PC-3 (cell line): Measurements from ENCODE around the gene TPM3. TPM values are rescaled to one million over a fixed set of nuclear protein-coding genes. Genes with fewer than 3 reads are reported as not detected.

Source experiments
- ATAC-seq: fragments of 200-7000 bp; cut with Tn5 transposase; 2 replicates; pipeline ENCODE4 v1.9.1; 2020; ENCODE audit warnings: mild to moderate bottlenecking, moderate library complexity
- BruUV-seq: library from RNA; stranded (reverse); fragments of 400-500 nt; replicated peaks from 2 replicates; lab custom pipeline; 2021; lab: Mats Ljungman, UMichigan
- CTCF ChIA-PET: fragments of 300-600 bp; sonication (Branson Sonifier 250); formaldehyde crosslinking; loops from one replicate; lab custom pipeline; 2022; ENCODE audit warnings: antibody characterized with exemption; lab: Charles Lee
- POLR2A ChIA-PET: fragments of 300-600 bp; sonication (Branson Sonifier 250); formaldehyde crosslinking; loops from one replicate; lab custom pipeline; 2022; ENCODE audit warnings: antibody characterized with exemption; ENCODE audit not compliant: unreplicated experiment; lab: Charles Lee
- DNase-seq: peaks from one replicate; pipeline ENCODE4 v3.0.0-alpha.2; 2015
- H2AFZ ChIP-seq: fragments of 300-600 bp; sonication (generic); 2 replicates; pipeline ENCODE4 v1.6.0; 2016; ENCODE audit warnings: antibody characterized with exemption, low read length
- H3F3A ChIP-seq: fragments of 300-600 bp; sonication (generic); one replicate; pipeline ENCODE4 v1.6.0; 2017; ENCODE audit warnings: antibody characterized with exemption, low read length, control low read depth, mild to moderate bottlenecking; ENCODE audit not compliant: unreplicated experiment
- H3K27ac ChIP-seq: fragments of 300-600 bp; sonication (generic); 2 replicates; pipeline ENCODE4 v1.5.1; 2016; ENCODE audit warnings: mild to moderate bottlenecking, low read length
- H3K27me3 ChIP-seq: fragments of 300-600 bp; sonication (generic); 2 replicates; pipeline ENCODE4 v1.6.1; 2016; ENCODE audit warnings: low read length, mixed read lengths
- H3K36me3 ChIP-seq: fragments of 300-600 bp; sonication (generic); 2 replicates; pipeline ENCODE4 v1.6.1; 2016; ENCODE audit warnings: low read depth, mixed run types, low read length, mixed read lengths
- H3K4me1 ChIP-seq: fragments of 300-600 bp; sonication (generic); 2 replicates; pipeline ENCODE4 v1.5.1; 2016; ENCODE audit warnings: low read length; ENCODE audit not compliant: insufficient read depth
- H3K4me2 ChIP-seq: fragments of 300-600 bp; sonication (generic); 2 replicates; pipeline ENCODE4 v1.6.0; 2016; ENCODE audit warnings: low read length
- H3K4me3 ChIP-seq: fragments of 300-600 bp; sonication (generic); 2 replicates; pipeline ENCODE4 v1.5.1; 2016; ENCODE audit warnings: mild to moderate bottlenecking, low read length, mixed read lengths
- H3K79me2 ChIP-seq: fragments of 300-600 bp; sonication (generic); 2 replicates; pipeline ENCODE4 v1.6.1; 2017; ENCODE audit warnings: low read length, mixed read lengths
- H3K9ac ChIP-seq: fragments of 300-600 bp; sonication (generic); 2 replicates; pipeline ENCODE4 v1.6.0; 2016; ENCODE audit warnings: mild to moderate bottlenecking, low read length
- H3K9me2 ChIP-seq: fragments of 300-600 bp; sonication (generic); replicated peaks from 2 replicates; pipeline ENCODE4 v1.6.1; 2016; ENCODE audit warnings: mixed run types, low read length, mixed read lengths
- H3K9me3 ChIP-seq: fragments of 300-600 bp; sonication (generic); 2 replicates; pipeline ENCODE4 v1.6.1; 2016; ENCODE audit warnings: low read length, mixed read lengths
- H4K20me1 ChIP-seq: fragments of 300-600 bp; sonication (generic); 2 replicates; pipeline ENCODE4 v1.6.1; 2016; ENCODE audit warnings: low read length, mixed read lengths
- CTCF ChIP-seq: fragments of 300-600 bp; sonication (generic); conservative IDR thresholded peaks from 2 replicates; pipeline ENCODE4 v1.5.1; 2017; ENCODE audit warnings: antibody characterized with exemption, low read depth, mild to moderate bottlenecking, low read length
- EZH2 ChIP-seq: fragments of 300-600 bp; sonication (generic); IDR thresholded peaks from one replicate; pipeline ENCODE4 v1.6.1; 2017; ENCODE audit warnings: antibody characterized with exemption, mild to moderate bottlenecking, low read length; ENCODE audit not compliant: unreplicated experiment
- EZH2phosphoT487 ChIP-seq: fragments of 300-600 bp; sonication (generic); IDR thresholded peaks from 2 replicates; pipeline ENCODE4 v1.6.1; 2018; ENCODE audit warnings: mild to moderate bottlenecking, antibody characterized with exemption, low read length, borderline replicate concordance
- intact Hi-C: fragments of 100-400 bp; cut with micrococcal nuclease; formaldehyde crosslinking; loops from 2 replicates; pipeline ENCODE4 v1.9.0; 2023
- total RNA-seq: library from RNA; depleted of rRNA; stranded (reverse); fragments of >200 nt; gene quantifications from 2 replicates; pipeline ENCODE4 v1.2.3, GENCODE V29; 2014

TPM3 gene
- total RNA-seq, 1 experiment from 2014 or later, result 428 TPM

DNA sequence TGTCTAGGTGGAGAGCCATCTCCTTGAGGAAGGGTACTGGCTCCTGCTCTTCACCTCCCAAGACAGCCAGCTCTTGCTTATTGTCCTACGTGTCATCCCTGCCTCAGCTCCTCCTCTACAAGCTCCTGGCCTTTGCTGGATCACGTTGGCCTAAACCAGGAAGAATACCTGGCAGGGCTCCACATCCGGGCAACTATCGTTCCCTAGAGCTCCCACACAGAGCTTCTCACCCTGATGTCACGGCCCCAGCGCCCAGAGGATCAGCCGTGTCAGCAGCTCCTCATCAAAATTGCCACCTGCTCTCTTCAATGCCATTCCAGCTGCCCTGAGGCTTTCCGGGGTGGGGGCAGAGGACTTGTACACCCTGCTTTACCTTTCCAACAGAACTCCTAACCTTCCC is 1.9 kb upstream of the TPM3 start:
- intact Hi-C loops, result no loop called here
- POLR2A ChIA-PET, result interaction anchor here (0.5 kb wide), 1 partner anchor 90 kb away, joined by 4 read pairs; no protein-coding TSS in a partner anchor
- Histone ChIP-seq H3K27ac (no peak overlapping the region), H3F3A (no peaks in the 10 kb centered on the region), H3K36me3 (no peaks in the 10 kb centered on the region), H3K79me2 (no peaks in the 10 kb centered on the region), H3K4me3 (no peak overlapping the region), H3K4me2 (no peak overlapping the region), H3K9me2 (no peaks in the 10 kb centered on the region), H2AFZ (peak overlapping the region; percentile 50), H3K4me1 (peaks cover 6% of the 10 kb centered on the region; the same call in 1 of the 2 replicates), H3K9me3 (no peaks in the 10 kb centered on the region), H4K20me1 (no peaks in the 10 kb centered on the region), H3K27me3 (peaks cover 27% of the 10 kb centered on the region), H3K9ac (no peak overlapping the region)
- CTCF ChIA-PET, result no interaction called here
- BruUV-seq, result no TSS peak
- ATAC-seq (peak; percentile 41), DNase-seq (peak; percentile 62)
- TF ChIP-seq EZH2 (no peak), CTCF (no peak), EZH2phosphoT487 (no peak)

- Histone ChIP-seq H3K9ac (no peak overlapping the region), H3K27ac (no peak overlapping the region), H4K20me1 (no peaks in the 10 kb centered on the region), H3K4me1 (peaks cover 6% of the 10 kb centered on the region; the same call in 1 of the 2 replicates), H2AFZ (no peak overlapping the region), H3K4me3 (no peak overlapping the region), H3K4me2 (no peak overlapping the region), H3K9me2 (no peaks in the 10 kb centered on the region), H3K9me3 (no peaks in the 10 kb centered on the region), H3K36me3 (no peaks in the 10 kb centered on the region), H3F3A (no peaks in the 10 kb centered on the region), H3K79me2 (no peaks in the 10 kb centered on the region), H3K27me3 (peaks cover 27% of the 10 kb centered on the region)
- TF ChIP-seq EZH2 (no peak), EZH2phosphoT487 (no peak), CTCF (no peak)
- ChIA-PET CTCF (no interaction called here), POLR2A (no interaction called here)
- intact Hi-C loops, result no loop called here
- BruUV-seq, result no TSS peak
- DNase-seq (no peak), ATAC-seq (no peak)
Measured at GRCh38 chr1:154192476-154192875, 576 bp upstream of the TPM3 start.

- Histone ChIP-seq H4K20me1 (no peaks in the 10 kb centered on the region), H2AFZ (no peak overlapping the region), H3K4me2 (no peak overlapping the region), H3K4me1 (no peaks in the 10 kb centered on the region; the same call in 1 of the 2 replicates), H3K27me3 (peaks cover 27% of the 10 kb centered on the region), H3K9ac (no peak overlapping the region), H3F3A (no peaks in the 10 kb centered on the region), H3K9me3 (no peaks in the 10 kb centered on the region), H3K9me2 (no peaks in the 10 kb centered on the region), H3K27ac (no peak overlapping the region), H3K36me3 (no peaks in the 10 kb centered on the region), H3K79me2 (no peaks in the 10 kb centered on the region), H3K4me3 (no peak overlapping the region)
- peak; percentile 13 for ATAC-seq
- CTCF ChIA-PET, result no interaction called here
- BruUV-seq, result no TSS peak
- intact Hi-C loops, result no loop called here
- peak; percentile 39 for DNase-seq
- TF ChIP-seq EZH2phosphoT487 (no peak), CTCF (no peak), EZH2 (no peak)
- POLR2A ChIA-PET, result no interaction called here
Measured at GRCh38 chr1:154190550-154190949, 1.4 kb downstream of the TPM3 start.
